Esophagus squamous epithelium (tissue), 5 donors: ENCODE results near the gene TMEM163. TPM values are rescaled to one million over a fixed set of nuclear protein-coding genes. Genes with fewer than 3 reads are reported as not detected.

Experiments used
- DNase-seq: peaks from one replicate; lab custom pipeline; 2025; lab: John Stamatoyannopoulos, UW
- H3K27ac ChIP-seq, 4 donors: fragments of 200-600 bp; sonication (generic); one replicate each; pipeline ENCODE4 v1.5.1; 2016 to 2019; ENCODE audit warnings: mild to moderate bottlenecking in 1 of 4
- H3K27me3 ChIP-seq, 4 donors: fragments of 200-600 bp; sonication (generic); 1 replicate in 3 of 4; 2 replicates in 1 of 4; pipeline versions ENCODE4 v1.5.1 to v1.6.0; 2017 to 2021; ENCODE audit warnings: antibody characterized with exemption in 1 of 4
- H3K36me3 ChIP-seq, 3 donors: fragments of 200-600 bp; sonication (generic); one replicate each; pipeline ENCODE4 v1.5.1; 2016 to 2019
- H3K4me1 ChIP-seq, 3 donors: fragments of 200-600 bp; sonication (generic); one replicate each; pipeline ENCODE4 v1.5.1; 2017 to 2019
- H3K4me3 ChIP-seq, 4 donors: fragments of 200-600 bp; sonication (generic); 1 replicate in 3 of 4; 2 replicates in 1 of 4; pipeline ENCODE4 v1.5.1; 2016 to 2019; ENCODE audit warnings: mild to moderate bottlenecking in 2 of 4, moderate library complexity in 1 of 4
- H3K9me3 ChIP-seq, 3 donors: fragments of 200-600 bp; sonication (generic); one replicate each; pipeline ENCODE4 v1.5.1; 2016 to 2019
- POLR2A ChIP-seq, 4 donors: fragments of 450-650 bp; IDR thresholded peaks; one replicate each; pipeline ENCODE4 v1.6.1; 2017; ENCODE audit warnings: antibody characterized with exemption in 4 of 4, mild to moderate bottlenecking in 4 of 4, moderate library complexity in 3 of 4
- WGBS, 2 donors: methylation state at CpG; one replicate each; pipeline ENCODE4 v1.1.5; 2018; 5-methylcytosine and 5-hydroxymethylcytosine counted together
- intact Hi-C: fragments of 100-400 bp; cut with DNase I; formaldehyde crosslinking; loops from one replicate; pipeline ENCODE4 v1.15.0; 2022
- total RNA-seq, 4 donors: library from RNA; depleted of rRNA; stranded (reverse); fragments of >200 nt; gene quantifications; one replicate each; pipeline ENCODE4 v1.1.0, GENCODE V29; 2016
- TF ChIP-seq, protein P1 (sequence below), 6 experiments: fragments of 450-650 bp in 4 of 6; fragments of 200-600 bp in 2 of 6; sonication (generic) in 2 of 6; IDR thresholded peaks; one replicate each; pipeline ENCODE4 v1.5.1; 2016 to 2019; ENCODE audit warnings: antibody characterized with exemption in 6 of 6, mild to moderate bottlenecking in 4 of 6, moderate library complexity in 4 of 6
- donor health status: DM: yes; HTN: yes; CAD: no.

Gene TMEM163
- total RNA-seq, 4 donors from 2014 or later, result 0.09 to 0.19 (median 0.12) TPM; not detected in 1

DNA sequence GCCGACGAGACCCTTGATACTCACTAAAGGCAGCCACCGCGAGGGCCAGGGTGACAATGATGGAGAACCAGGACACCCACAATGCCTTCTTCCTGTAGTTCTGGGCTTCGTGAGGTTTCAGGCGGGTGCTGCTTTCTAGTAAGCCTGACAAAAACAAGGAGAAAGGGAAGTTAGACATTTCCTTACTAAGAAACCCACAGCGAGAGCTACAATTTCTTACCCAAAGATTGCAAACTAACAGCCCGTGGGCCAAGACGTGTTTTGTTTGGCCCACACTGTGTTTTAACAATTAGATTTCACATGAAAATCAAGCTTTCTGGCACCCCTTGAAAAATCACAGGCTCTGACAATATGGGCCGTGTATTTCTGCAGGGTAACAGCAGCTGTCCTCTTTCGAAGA, 5.6 kb downstream of the TMEM163 start:
- TF ChIP-seq, protein P1, sequence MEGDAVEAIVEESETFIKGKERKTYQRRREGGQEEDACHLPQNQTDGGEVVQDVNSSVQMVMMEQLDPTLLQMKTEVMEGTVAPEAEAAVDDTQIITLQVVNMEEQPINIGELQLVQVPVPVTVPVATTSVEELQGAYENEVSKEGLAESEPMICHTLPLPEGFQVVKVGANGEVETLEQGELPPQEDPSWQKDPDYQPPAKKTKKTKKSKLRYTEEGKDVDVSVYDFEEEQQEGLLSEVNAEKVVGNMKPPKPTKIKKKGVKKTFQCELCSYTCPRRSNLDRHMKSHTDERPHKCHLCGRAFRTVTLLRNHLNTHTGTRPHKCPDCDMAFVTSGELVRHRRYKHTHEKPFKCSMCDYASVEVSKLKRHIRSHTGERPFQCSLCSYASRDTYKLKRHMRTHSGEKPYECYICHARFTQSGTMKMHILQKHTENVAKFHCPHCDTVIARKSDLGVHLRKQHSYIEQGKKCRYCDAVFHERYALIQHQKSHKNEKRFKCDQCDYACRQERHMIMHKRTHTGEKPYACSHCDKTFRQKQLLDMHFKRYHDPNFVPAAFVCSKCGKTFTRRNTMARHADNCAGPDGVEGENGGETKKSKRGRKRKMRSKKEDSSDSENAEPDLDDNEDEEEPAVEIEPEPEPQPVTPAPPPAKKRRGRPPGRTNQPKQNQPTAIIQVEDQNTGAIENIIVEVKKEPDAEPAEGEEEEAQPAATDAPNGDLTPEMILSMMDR (IDR thresholded peaks at IDR 0.05), result no peak
- no peak for TF ChIP-seq POLR2A (IDR thresholded peaks at IDR 0.05)
- no peak for DNase-seq
- Histone ChIP-seq H3K9me3 (no peaks in the 10 kb centered on the region), H3K4me3 (no peak overlapping the region), H3K36me3 (no peaks in the 10 kb centered on the region), H3K27ac (no peak overlapping the region), H3K27me3 (peaks cover 3 to 91% (median 16%) of the 10 kb centered on the region in 4 donors), H3K4me1 (peaks cover 2 to 7% (median 7%) of the 10 kb centered on the region in 3 donors)
- intact Hi-C loops, result no loop called here
- 53 to 64% methylated on average over 9 to 11 of the region's 11 CpGs for WGBS, 2 donors

DNA sequence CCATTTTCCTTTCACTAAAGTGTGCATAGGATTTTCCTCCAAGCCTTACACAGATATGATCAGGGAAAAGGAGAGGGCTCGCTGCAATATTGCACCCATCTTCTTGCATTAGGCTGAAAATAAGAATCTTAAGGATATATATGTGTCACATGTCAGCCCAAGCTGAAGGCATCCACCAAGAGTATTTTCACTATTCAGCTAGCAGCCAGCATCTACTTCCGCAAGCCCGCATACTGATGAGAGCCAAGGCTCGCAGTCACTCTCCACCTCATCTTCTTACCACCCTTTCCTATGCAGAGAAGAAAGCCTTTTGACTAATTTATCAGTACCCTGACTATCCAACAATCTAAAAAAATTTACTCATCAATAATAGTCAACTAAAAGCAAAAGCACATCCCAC, 6.1 kb downstream of the TMEM163 start:
- H3K27me3 ChIP-seq, result peaks cover 0 to 86% (median 13%) of the 10 kb centered on the region in 4 donors
- WGBS, 2 donors, result 63 to 86% methylated on average over 4 of the region's 4 CpGs

DNA sequence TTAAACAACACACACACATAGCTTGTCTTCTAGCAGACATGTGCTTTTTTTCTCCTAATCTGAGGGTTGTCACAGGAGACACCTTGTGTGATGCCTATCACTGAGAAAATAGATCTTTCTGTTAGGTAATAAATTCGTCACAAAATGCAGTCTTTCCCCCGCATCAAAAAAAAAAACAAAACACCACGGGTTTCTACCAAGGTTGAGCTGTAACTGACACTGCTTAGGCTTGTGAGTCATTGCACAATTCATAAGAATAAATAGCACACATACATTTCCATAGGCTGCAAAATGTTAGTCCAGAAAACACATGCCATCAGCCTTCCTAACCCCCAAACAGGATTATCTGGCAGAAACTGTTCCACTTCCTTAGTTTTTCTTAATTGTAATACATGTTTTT, 6.5 kb downstream of the TMEM163 start:
- H3K4me3 ChIP-seq, result no peak overlapping the region
- TF ChIP-seq, protein P1 (IDR thresholded peaks at IDR 0.05), result no peak
- TF ChIP-seq POLR2A (IDR thresholded peaks at IDR 0.05), result no peak
- no peak for DNase-seq
- no peaks in the 10 kb centered on the region for H3K36me3 ChIP-seq
- H3K27ac ChIP-seq, result no peak overlapping the region
- peaks cover 0 to 86% (median 9%) of the 10 kb centered on the region in 4 donors for H3K27me3 ChIP-seq
- intact Hi-C loops, result no loop called here
- no peaks in the 10 kb centered on the region for H3K4me1 ChIP-seq
- no peaks in the 10 kb centered on the region for H3K9me3 ChIP-seq
- 11 to 25% methylated on average over 3 of the region's 3 CpGs for WGBS, 2 donors

More for the DNA sequence above, 6.1 kb downstream of the TMEM163 start:
- no peak for DNase-seq
- intact Hi-C loops, result no loop called here
- Histone ChIP-seq H3K4me1 (peaks cover 0 to 3% (median 3%) of the 10 kb centered on the region in 3 donors), H3K4me3 (no peak overlapping the region), H3K36me3 (no peaks in the 10 kb centered on the region), H3K9me3 (no peaks in the 10 kb centered on the region), H3K27ac (no peak overlapping the region)
- TF ChIP-seq, protein P1 (IDR thresholded peaks at IDR 0.05), result no peak
- TF ChIP-seq POLR2A (IDR thresholded peaks at IDR 0.05), result no peak

DNA sequence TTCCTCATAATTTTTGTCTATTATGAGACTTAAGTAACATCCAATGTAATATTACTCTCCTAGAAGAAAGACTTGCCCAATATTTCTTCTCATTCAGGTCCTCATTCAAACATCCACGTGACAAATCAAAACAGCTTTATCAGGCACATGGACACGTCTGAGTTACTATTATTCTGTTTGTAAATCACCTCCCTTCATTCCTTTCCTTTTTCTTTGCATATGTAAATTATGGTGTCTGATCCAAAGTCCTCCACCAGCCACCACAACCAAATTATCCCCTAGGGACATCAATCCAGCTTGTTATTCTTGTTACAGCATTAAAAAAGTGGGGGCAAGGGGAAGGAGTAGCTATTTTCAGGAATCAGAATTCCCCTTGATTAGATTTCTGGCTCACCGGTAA, 7.1 kb downstream of the TMEM163 start:
- Histone ChIP-seq H3K27me3 (peaks cover 0 to 86% (median 3%) of the 10 kb centered on the region in 4 donors), H3K36me3 (no peaks in the 10 kb centered on the region), H3K4me3 (no peak overlapping the region), H3K9me3 (no peaks in the 10 kb centered on the region), H3K27ac (no peak overlapping the region), H3K4me1 (no peaks in the 10 kb centered on the region)
- DNase-seq, result no peak
- intact Hi-C loops, result no loop called here
- 22 to 27% methylated on average over 3 of the region's 3 CpGs for WGBS, 2 donors
- TF ChIP-seq POLR2A (IDR thresholded peaks at IDR 0.05), result no peak
- TF ChIP-seq, protein P1 (IDR thresholded peaks at IDR 0.05), result no peak

DNA sequence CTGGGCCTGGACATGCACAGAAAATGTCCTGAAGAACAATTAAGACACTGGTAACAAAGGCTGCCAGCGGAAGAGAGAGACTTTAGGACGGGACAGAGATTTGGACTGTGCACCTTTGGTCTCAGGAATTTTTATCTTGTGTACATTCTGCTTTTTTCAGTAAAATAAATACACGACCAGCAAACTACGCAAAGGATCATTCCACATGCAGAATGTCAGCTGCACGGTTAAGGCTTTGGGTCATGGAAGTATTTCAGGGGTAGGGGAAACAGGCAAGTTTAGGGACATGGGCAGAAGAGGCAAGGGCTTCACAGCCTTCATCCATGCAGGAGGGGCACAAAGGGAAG, 11.5 kb downstream of the TMEM163 start:
- H3K27ac ChIP-seq, result no peak overlapping the region
- intact Hi-C loops, result no loop called here
- 66 to 67% methylated on average over 5 of the region's 5 CpGs for WGBS, 2 donors
- no peaks in the 10 kb centered on the region for H3K4me1 ChIP-seq
- TF ChIP-seq POLR2A (IDR thresholded peaks at IDR 0.05), result no peak
- TF ChIP-seq, protein P1 (IDR thresholded peaks at IDR 0.05), result no peak
- no peaks in the 10 kb centered on the region for H3K9me3 ChIP-seq
- no peak overlapping the region for H3K4me3 ChIP-seq
- DNase-seq, result no peak
- no peaks in the 10 kb centered on the region for H3K36me3 ChIP-seq
- peaks cover 0 to 71% (median 0%) of the 10 kb centered on the region in 4 donors for H3K27me3 ChIP-seq
